Hypothalamus (tissue), 51 donors: ENCODE measurements around the gene IFNG-AS1.

Source experiments
- DNase-seq, 51 donors: peaks; one replicate each; lab custom pipeline; 2025; lab: John Stamatoyannopoulos, UW

The IFNG-AS1 gene

GRCh38 chr12:68031881-68032739 lies 42.9 kb downstream of the IFNG-AS1 start:
- DNase-seq: no peak

- DNase-seq: no peak
Measured at GRCh38 chr12:68034567-68034966, 45.3 kb downstream of the IFNG-AS1 start.

GRCh38 chr12:68036642-68037041 lies 47.4 kb downstream of the IFNG-AS1 start:
- DNase-seq: no peak

- DNase-seq: no peak
Measured at GRCh38 chr12:68037616-68038255, 48.5 kb downstream of the IFNG-AS1 start.

GRCh38 chr12:68038650-68039049 lies 49.4 kb downstream of the IFNG-AS1 start:
- no peak for DNase-seq

GRCh38 chr12:68040450-68041075 lies 51.3 kb downstream of the IFNG-AS1 start:
- peak in 35 of 51 donors; percentile 1 to 67 (median 26) for DNase-seq

- no peak for DNase-seq
Measured at GRCh38 chr12:68042212-68042699, 53.0 kb downstream of the IFNG-AS1 start.

GRCh38 chr12:68043435-68043834 lies 54.2 kb downstream of the IFNG-AS1 start:
- no peak for DNase-seq

- DNase-seq: peak in 1 of 51 donors; percentile 22
Measured at GRCh38 chr12:68048648-68049297, 59.5 kb downstream of the IFNG-AS1 start.

- DNase-seq: no peak
Measured at GRCh38 chr12:68056300-68056699, 67.1 kb downstream of the IFNG-AS1 start.

GRCh38 chr12:68063900-68064590 lies 74.8 kb downstream of the IFNG-AS1 start:
- DNase-seq: no peak

- no peak for DNase-seq
Measured at GRCh38 chr12:68065163-68065562, 75.9 kb downstream of the IFNG-AS1 start.

GRCh38 chr12:68065687-68066086 lies 76.4 kb downstream of the IFNG-AS1 start:
- no peak for DNase-seq

- DNase-seq: no peak
Measured at GRCh38 chr12:68067762-68068376, 78.6 kb downstream of the IFNG-AS1 start.

GRCh38 chr12:68069275-68069674 lies 80.0 kb downstream of the IFNG-AS1 start:
- DNase-seq: no peak
